Hepatocyte (in vitro differentiated cells): ENCODE data around the gene TMA7B. TPM values are rescaled to one million over a fixed set of nuclear protein-coding genes. Genes with fewer than 3 reads are reported as not detected.

ENCODE experiments used
- DNase-seq: peaks from one replicate; pipeline ENCODE4 v3.0.0-alpha.2; 2016; ENCODE audit warnings: low spot score
- H2AFZ ChIP-seq: fragments of 200-600 bp; sonication (generic); 2 replicates; pipeline ENCODE4 v1.6.0; 2016; ENCODE audit warnings: antibody characterized with exemption, mild to moderate bottlenecking
- H3K27ac ChIP-seq: fragments of 200-600 bp; sonication (generic); 2 replicates; pipeline ENCODE4 v1.5.1; 2016; ENCODE audit warnings: mild to moderate bottlenecking
- H3K27me3 ChIP-seq: fragments of 200-600 bp; sonication (generic); 2 replicates; pipeline ENCODE4 v1.6.1; 2016
- H3K36me3 ChIP-seq: fragments of 200-600 bp; sonication (generic); replicated peaks from 2 replicates; pipeline ENCODE4 v1.5.1; 2016; ENCODE audit warnings: low read depth; ENCODE audit not compliant: insufficient read depth
- H3K4me1 ChIP-seq: fragments of 200-600 bp; sonication (generic); 2 replicates; pipeline ENCODE4 v1.5.1; 2016; ENCODE audit warnings: mild to moderate bottlenecking, moderate library complexity; ENCODE audit not compliant: insufficient read depth
- H3K4me2 ChIP-seq: fragments of 200-600 bp; sonication (generic); 2 replicates; pipeline ENCODE4 v1.6.0; 2016
- H3K4me3 ChIP-seq: fragments of 200-600 bp; sonication (generic); 2 replicates; pipeline ENCODE4 v1.5.1; 2016; ENCODE audit warnings: mild to moderate bottlenecking
- H3K79me2 ChIP-seq: fragments of 200-600 bp; sonication (generic); 2 replicates; pipeline ENCODE4 v1.6.0; 2017; ENCODE audit warnings: mild to moderate bottlenecking
- H3K9me2 ChIP-seq: fragments of 200-600 bp; sonication (generic); replicated peaks from 2 replicates; pipeline ENCODE4 v1.6.0; 2017; ENCODE audit warnings: mild to moderate bottlenecking; ENCODE audit not compliant: insufficient read depth
- H3K9me3 ChIP-seq: fragments of 200-600 bp; sonication (generic); 2 replicates; pipeline ENCODE4 v1.5.1; 2016; ENCODE audit warnings: low read depth, mild to moderate bottlenecking
- H4K20me1 ChIP-seq: fragments of 200-600 bp; sonication (generic); 2 replicates; pipeline ENCODE4 v1.6.0; 2016; ENCODE audit warnings: mild to moderate bottlenecking; ENCODE audit not compliant: insufficient read depth, poor library complexity, severe bottlenecking
- CTCF ChIP-seq: fragments of 200-600 bp; sonication (generic); IDR thresholded peaks from 2 replicates; pipeline ENCODE4 v1.5.1; 2016; ENCODE audit warnings: antibody characterized with exemption, mild to moderate bottlenecking; ENCODE audit not compliant: poor library complexity
- EZH2 ChIP-seq: fragments of 200-600 bp; sonication (generic); IDR thresholded peaks from 2 replicates; pipeline ENCODE4 v1.6.1; 2016; ENCODE audit warnings: antibody characterized with exemption, mild to moderate bottlenecking, borderline replicate concordance
- EZH2phosphoT487 ChIP-seq: fragments of 200-600 bp; sonication (generic); IDR thresholded peaks from one replicate; pipeline ENCODE4 v1.6.1; 2018; ENCODE audit warnings: antibody characterized with exemption, mild to moderate bottlenecking, low read depth, moderate library complexity; ENCODE audit not compliant: unreplicated experiment, severe bottlenecking
- WGBS: methylation state at CpG from one replicate; pipeline ENCODE4 v1.1.6; 2016; ENCODE audit warnings: low lambda C conversion rate; ENCODE audit errors: missing lambda C conversion rate; 5-methylcytosine and 5-hydroxymethylcytosine counted together
- polyA plus RNA-seq: library from polyadenylated mRNA; unstranded; fragments of >200 nt; fragmentation: Nextera tagmentation; extraction: Ambion mirVana; gene quantifications from 2 replicates; pipeline ENCODE4 v1.2.1, GENCODE V29; 2016
- total RNA-seq: library from RNA; depleted of rRNA; stranded (reverse); fragments of >200 nt; gene quantifications from 2 replicates; pipeline ENCODE4 v1.2.3, GENCODE V29; 2014

TMA7B gene
- total and polyA plus RNA-seq, 2 experiments from 2014 or later, result not detected

GRCh38 chr22:39984006-39984405 is 23.8 kb downstream of the TMA7B start:
- TF ChIP-seq CTCF (no peak), EZH2phosphoT487 (no peak), EZH2 (no peak)
- Histone ChIP-seq H3K9me2 (no peaks in the 10 kb centered on the region), H3K27ac (no peak overlapping the region), H3K79me2 (no peaks in the 10 kb centered on the region), H3K4me3 (no peak overlapping the region), H2AFZ (no peak overlapping the region), H4K20me1 (no peaks in the 10 kb centered on the region), H3K4me2 (no peak overlapping the region), H3K27me3 (no peaks in the 10 kb centered on the region), H3K4me1 (no peaks in the 10 kb centered on the region), H3K9me3 (no peaks in the 10 kb centered on the region), H3K36me3 (no peaks in the 10 kb centered on the region)
- 55% methylated on average over 2 of the region's 2 CpGs for WGBS
- DNase-seq, result no peak

- no peaks in the 10 kb centered on the region for H3K79me2 ChIP-seq
- H4K20me1 ChIP-seq, result no peaks in the 10 kb centered on the region
- TF ChIP-seq EZH2phosphoT487, result no peak
- no peak for TF ChIP-seq CTCF
- no peak for TF ChIP-seq EZH2
- no peak overlapping the region for H3K4me2 ChIP-seq
- H3K4me3 ChIP-seq, result no peak overlapping the region
- H3K9me3 ChIP-seq, result no peaks in the 10 kb centered on the region
- H2AFZ ChIP-seq, result no peak overlapping the region
- WGBS, result 100% methylated on average over 2 of the region's 2 CpGs
- no peak for DNase-seq
- H3K27ac ChIP-seq, result no peak overlapping the region
- H3K4me1 ChIP-seq, result no peaks in the 10 kb centered on the region
- no peaks in the 10 kb centered on the region for H3K27me3 ChIP-seq
- no peaks in the 10 kb centered on the region for H3K9me2 ChIP-seq
- no peaks in the 10 kb centered on the region for H3K36me3 ChIP-seq
Measured at GRCh38 chr22:39984746-39985145, 24.5 kb downstream of the TMA7B start.

GRCh38 chr22:39985383-39986035 is 25.3 kb downstream of the TMA7B start:
- H3K4me2 ChIP-seq, result no peak overlapping the region
- no peaks in the 10 kb centered on the region for H3K27me3 ChIP-seq
- H4K20me1 ChIP-seq, result no peaks in the 10 kb centered on the region
- no peaks in the 10 kb centered on the region for H3K4me1 ChIP-seq
- H3K79me2 ChIP-seq, result no peaks in the 10 kb centered on the region
- no peaks in the 10 kb centered on the region for H3K9me3 ChIP-seq
- peak overlapping the region; percentile 70 for H3K27ac ChIP-seq
- no peaks in the 10 kb centered on the region for H3K9me2 ChIP-seq
- no peaks in the 10 kb centered on the region for H3K36me3 ChIP-seq
- WGBS, result 82% methylated on average over 7 of the region's 7 CpGs
- no peak overlapping the region for H2AFZ ChIP-seq
- no peak overlapping the region for H3K4me3 ChIP-seq
- no peak for TF ChIP-seq EZH2phosphoT487
- no peak for TF ChIP-seq EZH2
- TF ChIP-seq CTCF, result no peak
- no peak for DNase-seq
